Endometrial microvascular endothelial cells (primary cell): ENCODE measurements around the gene RFX6. TPM values are rescaled to one million over a fixed set of nuclear protein-coding genes. Genes with fewer than 3 reads are reported as not detected.

Experiments
- in situ Hi-C: cut with HindIII; loops from 2 replicates; pipeline ENCODE4 v1.10.0; 2017; ENCODE audit warnings: low sequenced_read_pairs, low pct_unique_long_range_greater_than_20kb; ENCODE audit errors: inconsistent ontology term
- total RNA-seq: library from RNA; depleted of rRNA; stranded (reverse); fragments of >200 nt; gene quantifications from one replicate; pipeline ENCODE4 v1.2.3, GENCODE V29; 2015; ENCODE audit errors: inconsistent ontology term

RFX6 gene
- total RNA-seq, 1 donor from 2014 or later, result not detected

DNA sequence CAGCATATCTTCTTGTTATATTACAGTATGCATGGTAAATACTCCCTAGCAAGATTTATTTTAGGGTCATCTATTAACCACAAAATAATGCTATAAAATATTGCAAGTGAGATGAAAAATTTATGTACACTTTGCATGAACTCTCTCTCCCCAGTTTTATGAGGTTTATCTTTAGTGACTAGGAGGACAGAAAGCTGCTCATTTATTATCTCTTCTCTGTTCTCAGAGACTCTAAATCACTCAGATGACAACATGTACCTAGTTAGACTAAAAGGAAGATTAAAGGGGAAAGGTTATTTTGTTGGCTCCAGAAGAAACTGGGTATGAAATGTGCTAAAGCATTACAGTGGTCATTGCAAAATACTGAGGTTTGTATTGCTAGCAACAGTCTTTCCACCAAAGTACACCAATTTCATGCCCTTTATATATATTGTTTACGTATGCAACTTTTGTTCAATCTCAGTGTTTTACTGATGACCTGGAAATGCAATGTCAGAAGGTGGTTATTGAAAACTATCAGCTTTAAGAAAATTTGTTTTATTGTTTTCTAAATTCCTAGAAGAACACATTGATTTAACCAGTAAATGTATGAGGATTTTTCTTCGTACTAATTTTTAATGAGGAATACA is 11.8 kb downstream of the RFX6 start:
- in situ Hi-C loops, result no loop called here

DNA sequence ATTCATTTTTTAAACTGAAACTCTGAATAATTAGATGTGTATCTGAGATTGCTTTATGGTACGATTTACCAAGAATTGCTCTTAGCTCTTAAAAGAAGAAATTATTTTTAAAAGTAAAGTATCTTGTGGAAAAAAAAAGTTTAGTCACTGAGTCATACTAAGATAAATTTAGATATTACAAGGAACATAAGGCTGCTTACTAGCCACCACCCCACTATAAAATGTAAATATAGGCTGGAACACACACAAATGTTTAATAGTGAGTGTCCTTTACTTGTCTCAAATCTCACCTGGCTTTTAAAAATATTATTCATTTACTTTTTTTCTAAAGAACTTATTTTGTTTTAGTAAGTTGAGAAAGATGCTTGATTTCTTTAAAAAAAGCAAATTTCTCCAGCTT is 17.6 kb downstream of the RFX6 start:
- in situ Hi-C loops, result no loop called here

DNA sequence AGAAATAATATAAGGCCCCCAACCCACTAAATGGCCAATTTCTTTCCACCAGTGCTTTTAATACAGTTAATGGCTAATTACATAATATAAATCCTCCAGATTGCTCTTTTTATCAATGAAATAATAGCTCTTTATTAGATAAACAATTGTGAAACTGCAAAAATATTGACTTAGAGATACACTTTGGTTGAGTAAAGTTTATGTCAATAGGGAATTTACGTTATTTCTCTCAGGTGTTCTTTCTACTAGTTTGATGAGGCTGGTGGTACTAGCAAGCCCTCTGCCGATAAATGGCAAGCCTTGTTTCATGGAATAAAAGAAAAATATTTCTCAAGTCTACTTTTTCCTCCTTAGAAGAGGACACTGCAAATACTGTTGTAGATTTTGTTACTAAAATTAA is 18.9 kb downstream of the RFX6 start:
- in situ Hi-C loops, result no loop called here

DNA sequence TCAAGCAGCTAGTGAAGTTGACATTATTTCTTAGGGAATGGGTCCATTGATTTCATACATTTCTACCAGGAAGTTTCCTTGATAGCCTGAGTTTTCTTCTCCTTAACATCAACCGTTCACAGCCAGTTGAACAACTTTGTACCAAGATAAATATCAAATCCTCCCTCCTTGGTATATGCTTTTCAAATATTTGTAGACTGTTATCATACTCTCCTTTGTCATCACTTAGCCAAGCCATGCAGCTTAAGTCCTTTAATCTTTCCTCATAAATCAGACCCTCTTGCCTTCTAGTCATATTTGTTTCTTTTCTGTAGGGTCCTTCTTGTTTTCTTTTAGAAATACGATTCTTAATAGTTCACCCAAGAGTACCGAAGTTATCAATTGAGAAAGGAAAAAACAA is 25.6 kb downstream of the RFX6 start:
- in situ Hi-C loops, result no loop called here

DNA sequence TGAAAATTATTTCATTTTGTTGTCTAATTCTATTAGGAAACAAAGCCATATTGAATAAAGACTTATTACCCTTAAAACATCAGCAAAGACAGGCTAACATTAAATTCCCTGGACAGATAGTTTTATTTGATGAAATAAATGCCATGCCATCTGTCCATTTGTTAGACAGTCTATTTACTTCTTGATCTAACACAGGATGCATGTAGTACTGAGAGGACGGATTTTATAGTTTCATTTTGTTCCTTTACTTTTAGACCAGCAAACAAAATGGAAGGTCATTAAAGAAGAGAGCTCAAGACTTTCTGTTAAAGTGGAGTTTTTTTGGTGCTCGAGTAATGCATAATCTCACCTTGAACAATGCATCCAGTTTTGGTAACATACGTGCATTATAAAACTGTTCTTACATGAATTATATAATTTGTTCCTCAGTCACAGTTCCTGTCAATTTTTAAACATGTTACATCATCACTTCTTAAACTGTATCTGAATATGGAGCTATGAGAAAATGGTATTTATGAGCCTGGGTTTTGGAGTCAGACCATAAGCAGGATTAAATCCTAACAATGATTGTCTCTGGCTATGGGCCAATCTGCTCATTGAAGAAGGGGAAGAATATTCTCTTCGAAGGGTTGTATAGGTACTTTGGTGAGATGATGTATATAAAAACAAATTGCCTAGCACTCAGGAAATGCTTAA is 46.0 kb downstream of the RFX6 start:
- in situ Hi-C loops, result no loop called here

DNA sequence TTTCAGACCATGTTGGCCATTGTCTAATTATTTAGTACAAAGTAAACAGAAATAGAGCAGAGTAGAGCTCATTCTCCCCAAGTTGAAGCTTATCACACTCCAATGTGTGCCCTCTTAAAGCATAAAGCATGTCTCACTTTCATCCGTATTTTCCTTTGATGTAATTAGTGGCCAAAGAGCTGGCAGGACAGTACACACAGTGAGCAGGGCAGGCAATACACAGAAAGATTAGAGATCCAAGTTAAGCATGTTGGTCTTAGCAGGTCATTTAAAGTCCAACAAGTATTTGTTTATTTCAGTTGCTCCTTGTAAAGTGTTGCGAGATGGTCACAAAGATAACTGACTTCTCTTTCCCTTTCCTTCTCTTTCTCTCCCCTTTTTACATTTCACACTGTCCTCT is 47.2 kb downstream of the RFX6 start:
- in situ Hi-C loops, result no loop called here

DNA sequence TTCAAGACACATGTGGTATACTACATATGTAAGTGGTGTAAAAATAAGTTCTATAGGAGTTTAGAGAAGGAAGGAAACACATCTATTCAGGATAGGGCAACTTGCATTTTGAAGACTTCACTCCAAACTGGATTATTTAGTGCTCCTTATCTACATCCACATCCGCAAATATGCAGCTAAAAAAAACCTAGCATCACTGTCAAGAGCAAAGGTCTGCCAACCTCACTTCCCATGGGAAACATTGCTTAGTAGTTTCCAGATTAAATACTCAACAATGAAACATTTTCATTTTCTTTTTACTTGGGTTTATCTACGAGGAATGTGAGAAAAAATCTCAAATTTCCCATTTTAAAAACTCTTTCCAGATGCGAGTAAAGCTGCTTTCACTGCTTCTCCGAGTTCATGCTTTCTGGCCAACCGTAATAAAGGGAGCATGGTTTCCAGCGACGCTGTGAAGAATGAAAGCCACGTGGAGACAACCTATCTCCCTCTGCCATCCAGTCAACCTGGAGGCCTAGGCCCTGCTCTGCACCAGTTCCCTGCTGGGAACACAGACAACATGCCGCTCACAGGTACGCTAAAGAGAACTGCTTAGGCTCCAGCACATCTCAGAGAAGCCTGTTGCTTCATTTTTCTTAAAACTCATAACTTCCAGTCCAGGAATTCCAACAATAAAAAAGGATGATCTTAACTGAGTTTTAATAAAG is 48.2 kb downstream of the RFX6 start:
- in situ Hi-C loops, result no loop called here

DNA sequence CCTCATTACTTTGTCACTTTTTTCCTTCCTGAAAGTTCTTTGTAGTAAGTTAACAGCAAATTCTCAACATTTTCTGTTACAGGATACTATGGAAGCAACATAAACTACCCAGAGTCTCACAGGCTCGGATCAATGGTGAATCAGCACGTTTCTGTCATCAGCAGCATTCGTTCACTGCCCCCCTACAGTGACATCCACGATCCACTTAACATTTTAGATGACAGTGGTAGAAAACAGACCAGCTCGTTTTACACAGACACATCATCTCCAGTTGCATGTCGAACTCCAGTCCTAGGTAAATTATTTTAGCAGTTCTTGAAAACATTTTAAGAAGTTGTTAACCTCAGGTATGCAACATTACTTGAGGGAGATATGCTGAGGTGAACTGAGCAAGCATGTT is 51.6 kb downstream of the RFX6 start:
- in situ Hi-C loops, result no loop called here

DNA sequence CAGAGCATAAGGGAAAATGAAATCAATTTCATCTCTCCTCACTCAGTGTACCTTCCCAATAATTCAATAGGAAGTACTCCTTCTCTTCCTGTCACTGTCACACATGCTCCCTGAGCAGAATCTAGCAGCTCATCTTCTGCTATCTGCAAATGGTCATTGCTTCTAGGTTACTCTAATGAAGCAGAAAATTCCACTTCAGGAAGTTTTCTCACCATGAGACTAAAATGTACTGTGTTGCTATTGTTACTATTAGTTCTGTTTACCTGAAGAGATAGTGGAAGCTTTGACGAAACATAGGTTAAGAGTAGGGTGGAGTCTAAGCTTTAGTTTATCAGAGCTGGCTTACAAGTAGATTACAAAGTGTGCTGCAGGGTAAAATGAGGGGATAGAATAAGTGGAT is 52.8 kb downstream of the RFX6 start:
- in situ Hi-C loops, result no loop called here

DNA sequence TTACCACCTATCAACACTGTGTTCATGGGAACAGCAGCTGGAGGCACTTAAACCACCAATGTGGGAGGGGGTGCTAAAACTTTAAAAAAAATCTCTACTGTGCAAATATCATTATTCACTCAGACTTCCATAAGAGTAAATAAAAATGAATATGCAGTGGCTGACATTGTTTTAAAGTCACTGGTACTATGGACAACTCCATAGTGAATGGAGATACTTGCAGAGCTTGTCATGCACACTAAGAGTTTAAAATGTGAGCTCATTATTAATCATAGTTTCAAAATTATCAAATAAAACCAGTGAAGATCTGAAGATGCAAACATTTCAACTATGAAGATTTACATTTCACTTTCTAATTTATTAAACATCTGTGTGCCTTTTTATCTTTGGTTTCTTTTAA is 54.4 kb downstream of the RFX6 start:
- in situ Hi-C loops, result no loop called here

DNA sequence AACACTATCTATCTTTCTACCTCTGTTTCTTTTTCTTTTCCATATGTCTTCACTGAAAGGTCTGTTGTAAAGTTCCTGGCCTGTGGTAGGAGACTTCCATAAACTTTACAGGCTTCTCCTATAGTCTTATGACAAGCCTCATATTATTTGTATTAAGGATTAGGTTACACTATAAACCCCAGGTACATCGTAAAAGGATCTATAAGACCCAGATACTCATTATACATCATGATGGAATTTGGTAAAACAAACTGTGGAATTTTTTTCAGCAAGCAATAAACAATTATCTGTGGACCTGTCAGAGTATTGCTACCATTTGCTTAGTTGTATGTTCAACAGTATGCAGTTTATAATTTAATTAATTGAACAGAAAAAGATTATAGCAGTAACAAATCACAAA is 55.5 kb downstream of the RFX6 start:
- in situ Hi-C loops, result no loop called here

DNA sequence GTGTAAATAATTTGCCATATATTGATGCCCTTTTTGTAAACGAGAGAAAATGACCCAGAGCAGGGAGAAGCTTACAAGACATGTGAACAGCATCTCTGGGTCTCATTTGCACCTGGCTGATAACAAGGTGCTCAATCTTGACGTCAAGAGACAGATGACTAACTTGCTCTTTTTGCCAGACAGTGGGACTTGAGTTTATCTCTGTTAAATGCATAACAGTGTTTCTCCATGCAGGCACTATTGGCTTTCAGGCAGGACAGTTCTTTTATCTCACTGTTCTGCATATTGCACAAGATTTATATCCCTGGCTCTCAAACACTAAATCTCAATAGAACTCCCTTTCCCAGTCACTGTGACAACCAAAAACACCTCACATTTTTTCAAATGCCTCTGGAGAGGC is 56.4 kb downstream of the RFX6 start:
- in situ Hi-C loops, result no loop called here

DNA sequence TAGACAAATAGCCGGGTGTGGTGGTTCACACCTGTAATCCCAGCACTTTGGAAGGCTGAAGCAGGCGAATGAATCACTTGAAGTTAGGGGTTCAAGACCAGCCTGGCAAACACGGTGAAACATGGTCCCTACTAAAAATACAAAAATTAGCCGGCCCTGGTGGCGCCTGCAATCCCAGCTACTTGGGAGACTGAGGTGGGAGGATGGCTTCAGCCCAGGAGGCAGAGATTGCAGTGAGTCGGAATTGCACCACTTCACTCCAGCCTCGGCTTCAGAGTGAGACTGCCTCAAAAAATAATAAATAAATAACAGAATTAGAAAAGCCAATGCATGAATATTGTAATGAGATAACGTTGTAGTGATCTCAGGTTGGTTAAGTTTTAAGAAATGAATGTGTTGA is 61.3 kb downstream of the RFX6 start:
- in situ Hi-C loops, result no loop called here

DNA sequence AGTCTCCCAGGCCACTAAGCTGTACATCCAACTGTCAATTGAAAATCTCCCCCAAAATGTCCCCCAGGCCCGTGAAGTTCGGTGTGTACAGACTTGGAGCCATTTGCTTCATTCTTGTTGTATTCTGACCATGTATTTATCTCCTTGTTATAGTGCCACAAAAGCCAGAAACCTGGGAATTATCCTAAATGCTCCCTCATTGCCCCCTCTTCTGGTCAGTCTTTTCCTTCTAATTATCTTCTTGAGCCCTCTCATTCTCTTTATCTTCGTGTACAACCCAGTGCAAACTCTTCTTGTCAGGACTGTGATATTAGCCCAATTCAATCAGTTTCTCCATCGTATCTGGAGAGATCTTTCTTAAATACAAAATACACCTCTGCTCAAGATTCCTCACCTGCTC is 64.7 kb downstream of the RFX6 start:
- in situ Hi-C loops, result no loop called here

DNA sequence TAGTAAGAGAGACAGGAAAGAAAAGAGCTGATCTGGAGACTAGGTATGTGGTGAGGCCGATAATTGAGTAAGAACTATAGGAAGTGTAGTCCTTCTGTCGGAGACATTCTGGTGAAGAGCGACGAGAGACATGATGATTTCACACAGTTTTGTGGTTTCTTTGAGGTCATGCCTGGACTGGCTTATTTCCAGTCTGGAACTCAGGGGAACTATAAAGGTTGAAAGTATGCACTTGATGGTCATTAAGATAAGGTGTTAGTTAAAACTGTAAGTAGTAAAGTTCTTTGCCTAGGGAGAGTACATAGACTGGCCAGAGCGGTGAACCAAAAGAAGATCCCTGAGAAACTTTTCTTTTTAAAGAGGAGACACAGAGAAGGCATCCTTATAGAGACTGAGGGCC is 68.8 kb downstream of the RFX6 start:
- in situ Hi-C loops, result no loop called here

DNA sequence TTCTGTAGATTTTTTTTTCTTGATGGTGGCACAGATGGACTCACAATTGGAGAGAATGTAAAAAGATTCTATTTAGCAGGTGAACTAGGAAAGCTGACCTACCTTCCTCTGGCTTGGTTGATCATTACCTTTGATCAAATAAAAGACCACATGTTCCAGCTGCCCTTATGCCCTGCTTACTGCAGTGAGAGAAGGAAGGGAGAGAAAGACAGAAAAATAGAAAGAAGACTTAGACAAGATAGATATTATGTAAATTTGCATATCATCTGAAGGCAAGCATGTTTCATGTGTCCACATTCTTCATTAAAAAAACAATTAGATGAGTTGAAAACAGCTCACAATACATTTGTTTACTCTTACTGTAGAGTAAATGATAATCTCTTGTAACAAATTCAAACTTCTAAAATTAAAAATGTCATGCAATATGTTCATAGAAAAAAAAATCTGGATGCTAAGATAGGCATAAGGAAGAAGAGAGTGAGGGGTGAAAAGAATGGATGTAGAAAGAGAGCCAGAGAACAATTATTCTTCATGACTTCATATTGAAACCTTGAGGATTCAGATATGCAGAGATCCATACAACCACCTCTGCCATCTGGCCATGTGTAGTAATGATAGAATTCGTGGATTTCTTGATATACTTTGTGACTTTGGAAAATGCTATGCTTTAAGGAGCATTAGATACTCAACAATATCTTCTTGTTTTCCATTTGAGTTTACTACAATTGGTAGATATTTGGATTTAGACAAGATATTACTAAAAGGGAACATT is 71.7 kb downstream of the RFX6 start:
- in situ Hi-C loops, result no loop called here

DNA sequence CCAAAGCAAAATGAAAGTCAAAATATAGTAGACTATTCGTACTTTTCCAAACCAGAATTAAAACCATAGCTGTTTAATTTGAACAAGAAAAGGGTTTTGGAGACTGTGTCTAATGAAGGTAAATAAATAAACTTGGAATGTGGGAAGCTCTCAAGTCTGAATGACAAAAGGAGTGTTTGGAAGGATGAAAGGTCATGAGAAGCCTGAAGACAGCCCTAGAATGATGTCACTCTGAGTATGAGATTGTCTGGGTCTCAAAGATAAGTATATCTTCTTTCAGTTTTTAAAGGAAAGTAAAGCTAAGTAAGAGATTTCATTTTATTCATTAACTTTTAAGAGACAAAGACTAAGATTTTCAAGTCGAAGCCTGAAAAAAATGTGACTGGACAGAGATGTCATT is 72.9 kb downstream of the RFX6 start:
- in situ Hi-C loops, result no loop called here

DNA sequence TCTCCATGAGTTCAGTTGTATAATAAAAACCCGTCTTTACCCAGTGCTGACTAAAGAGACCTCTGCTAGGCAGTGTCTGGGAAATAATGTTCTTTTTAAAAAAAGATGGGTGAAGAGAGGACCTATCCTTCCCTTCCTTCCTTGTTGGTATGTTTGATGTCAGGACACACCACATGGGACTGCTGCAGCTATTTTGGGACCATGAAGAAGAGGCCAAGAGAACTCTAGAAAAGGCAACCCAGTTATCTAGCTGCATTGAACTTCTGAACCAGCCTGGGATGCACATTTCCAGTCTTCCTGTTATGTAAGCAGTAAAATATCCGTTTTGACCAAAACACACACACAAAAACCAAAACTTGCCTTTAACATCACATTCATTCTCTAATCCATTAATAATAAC is 77.3 kb downstream of the RFX6 start:
- in situ Hi-C loops, result no loop called here

DNA sequence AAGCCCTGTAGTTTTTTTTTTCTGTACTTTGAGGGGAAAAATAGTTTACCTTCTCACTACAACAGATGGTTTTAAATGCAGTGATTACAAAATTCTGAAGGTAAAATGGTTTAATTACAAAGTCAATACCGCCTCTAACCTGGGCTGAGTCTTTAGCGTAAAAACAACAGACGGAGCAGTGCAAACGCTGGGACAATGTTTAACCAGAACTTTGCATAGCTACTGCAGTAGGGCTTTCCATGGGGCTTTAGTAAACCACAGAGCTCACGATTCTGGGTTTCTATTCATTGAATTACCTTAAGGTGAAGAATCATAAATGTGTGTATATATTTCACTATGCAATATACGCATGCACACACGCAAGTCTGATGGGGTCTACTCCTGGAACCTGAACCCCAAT is 77.9 kb downstream of the RFX6 start:
- in situ Hi-C loops, result no loop called here

DNA sequence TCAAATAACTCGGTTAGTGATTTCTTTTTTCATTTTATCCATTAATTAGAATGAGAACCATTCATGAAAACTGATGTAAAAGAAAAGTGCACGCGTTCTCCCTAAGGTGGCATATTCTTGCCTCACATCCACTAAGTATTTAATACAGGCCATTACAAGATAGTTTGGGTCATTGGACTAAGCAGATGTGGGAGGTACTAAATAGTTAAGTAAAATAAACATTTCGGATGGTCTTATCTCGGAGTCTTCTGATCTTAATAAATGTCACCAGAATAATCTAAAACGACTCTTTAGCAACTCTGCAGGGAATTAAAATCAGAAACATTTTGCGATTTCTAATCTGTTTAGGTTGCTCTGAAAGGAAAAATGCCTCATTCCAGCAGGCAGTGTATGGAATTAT is 78.7 kb downstream of the RFX6 start:
- in situ Hi-C loops, result no loop called here
